ENCODE results near the gene DDX25.

Gene DDX25

GRCh38 chr11:125957618-125958332, 53.5 kb downstream of the DDX25 start:
- TF ChIP-seq, protein P1, sequence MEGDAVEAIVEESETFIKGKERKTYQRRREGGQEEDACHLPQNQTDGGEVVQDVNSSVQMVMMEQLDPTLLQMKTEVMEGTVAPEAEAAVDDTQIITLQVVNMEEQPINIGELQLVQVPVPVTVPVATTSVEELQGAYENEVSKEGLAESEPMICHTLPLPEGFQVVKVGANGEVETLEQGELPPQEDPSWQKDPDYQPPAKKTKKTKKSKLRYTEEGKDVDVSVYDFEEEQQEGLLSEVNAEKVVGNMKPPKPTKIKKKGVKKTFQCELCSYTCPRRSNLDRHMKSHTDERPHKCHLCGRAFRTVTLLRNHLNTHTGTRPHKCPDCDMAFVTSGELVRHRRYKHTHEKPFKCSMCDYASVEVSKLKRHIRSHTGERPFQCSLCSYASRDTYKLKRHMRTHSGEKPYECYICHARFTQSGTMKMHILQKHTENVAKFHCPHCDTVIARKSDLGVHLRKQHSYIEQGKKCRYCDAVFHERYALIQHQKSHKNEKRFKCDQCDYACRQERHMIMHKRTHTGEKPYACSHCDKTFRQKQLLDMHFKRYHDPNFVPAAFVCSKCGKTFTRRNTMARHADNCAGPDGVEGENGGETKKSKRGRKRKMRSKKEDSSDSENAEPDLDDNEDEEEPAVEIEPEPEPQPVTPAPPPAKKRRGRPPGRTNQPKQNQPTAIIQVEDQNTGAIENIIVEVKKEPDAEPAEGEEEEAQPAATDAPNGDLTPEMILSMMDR (IDR thresholded peaks at IDR 0.05) = no peak

DNA sequence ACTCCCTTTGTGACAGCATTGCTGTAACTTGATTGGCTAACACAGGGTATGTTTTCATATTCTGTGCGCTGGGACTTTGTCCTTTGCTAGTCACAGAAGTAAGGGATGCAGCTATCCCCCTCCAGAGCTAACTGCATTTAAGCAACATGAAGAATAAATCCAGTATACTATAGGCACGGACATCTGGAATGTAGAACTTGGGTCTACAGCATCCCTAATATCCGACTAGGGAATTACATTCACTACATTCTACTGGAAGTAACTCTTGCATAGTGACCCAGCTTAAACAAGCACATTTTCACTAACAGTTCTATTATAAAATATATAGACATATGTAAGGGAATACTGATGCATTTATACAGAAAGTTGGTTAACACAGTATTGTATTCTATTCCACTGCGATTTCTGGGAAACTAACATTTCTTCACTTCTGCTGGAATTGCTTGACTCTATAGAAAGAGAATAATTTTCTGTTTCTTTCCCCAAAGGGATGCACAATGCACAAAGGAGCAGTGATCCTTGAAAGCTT, 54.6 kb downstream of the DDX25 start:
- TF ChIP-seq, protein P1 (IDR thresholded peaks at IDR 0.05) = no peak

DNA sequence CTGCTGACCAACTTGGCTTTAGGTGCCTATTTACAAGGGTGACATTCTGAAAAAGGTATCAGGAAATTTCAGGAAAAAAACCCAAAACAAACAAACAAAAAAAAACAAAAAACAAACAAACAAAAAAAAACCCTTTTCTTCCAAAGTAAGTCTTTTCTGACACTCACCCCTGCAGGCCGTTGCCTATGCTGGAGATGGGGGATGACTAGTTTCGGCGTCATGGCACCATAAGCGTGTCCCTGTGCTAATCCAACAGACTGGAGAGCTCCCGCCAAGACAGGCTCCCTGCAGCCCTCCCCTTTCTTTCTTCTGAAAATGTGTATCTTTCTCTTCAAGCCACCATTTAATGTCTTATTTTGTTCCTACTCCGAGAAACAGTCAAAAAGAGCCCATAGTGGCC, 55.2 kb downstream of the DDX25 start:
- TF ChIP-seq, protein P1 (IDR thresholded peaks at IDR 0.05) = no peak

DNA sequence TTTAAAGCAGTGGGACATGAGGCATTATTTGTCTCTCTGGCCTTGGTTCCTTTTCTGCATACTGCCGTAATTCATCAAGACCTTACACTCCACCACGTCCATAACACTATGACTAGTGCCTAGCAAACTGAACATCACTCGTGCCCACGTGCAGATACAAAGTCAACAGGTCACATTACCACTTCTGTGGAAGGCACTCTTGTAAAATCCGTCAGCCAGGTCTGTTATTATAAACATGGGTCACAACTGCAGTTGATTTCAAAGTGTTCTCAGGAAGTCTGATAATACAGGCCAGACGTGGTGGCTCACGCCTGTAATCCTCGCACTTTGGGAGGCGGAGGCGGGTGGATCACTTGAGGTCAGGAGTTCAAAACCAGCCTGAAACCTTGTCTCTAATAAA, 55.6 kb downstream of the DDX25 start:
- TF ChIP-seq, protein P1 (IDR thresholded peaks at IDR 0.05) = no peak

DNA sequence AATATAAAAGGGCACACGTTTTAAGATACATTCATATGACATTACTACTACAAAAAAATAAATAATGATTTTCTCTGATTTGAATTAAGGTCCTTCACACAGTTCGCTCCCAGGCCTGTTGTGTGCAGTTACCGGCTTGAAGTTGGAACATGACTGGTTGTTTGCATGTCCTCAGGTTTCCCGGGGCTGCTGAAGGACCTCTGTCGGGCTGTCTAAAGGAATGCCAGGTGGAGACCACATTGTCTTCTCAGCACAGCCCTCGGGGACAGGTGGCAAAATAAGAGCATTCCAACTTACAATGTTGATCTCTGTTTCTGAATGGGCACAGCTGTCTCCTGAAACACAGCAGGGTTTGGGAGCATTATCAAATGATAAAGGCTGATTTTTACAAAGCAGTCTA, 56.5 kb downstream of the DDX25 start:
- TF ChIP-seq, protein P1 (IDR thresholded peaks at IDR 0.05) = no peak

DNA sequence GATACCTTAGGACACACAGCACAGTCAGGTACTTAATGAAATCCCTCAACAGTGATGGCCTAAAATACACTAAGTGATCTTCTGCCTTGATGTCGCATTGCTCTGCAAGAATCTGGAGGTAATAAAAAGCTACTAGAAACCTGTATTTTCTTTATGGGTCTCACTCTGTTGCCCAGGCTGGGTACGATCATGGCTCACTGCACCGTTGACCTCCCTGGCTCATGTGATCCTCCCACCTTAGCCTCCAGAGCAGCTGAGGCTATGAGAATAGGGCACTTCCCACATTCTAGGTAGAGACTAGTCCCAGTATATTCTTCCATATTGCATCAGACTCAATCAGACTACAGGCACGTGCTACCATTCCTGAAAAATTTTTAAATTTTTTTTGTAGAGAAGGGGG, 63.2 kb downstream of the DDX25 start:
- TF ChIP-seq, protein P1 (IDR thresholded peaks at IDR 0.05) = no peak

DNA sequence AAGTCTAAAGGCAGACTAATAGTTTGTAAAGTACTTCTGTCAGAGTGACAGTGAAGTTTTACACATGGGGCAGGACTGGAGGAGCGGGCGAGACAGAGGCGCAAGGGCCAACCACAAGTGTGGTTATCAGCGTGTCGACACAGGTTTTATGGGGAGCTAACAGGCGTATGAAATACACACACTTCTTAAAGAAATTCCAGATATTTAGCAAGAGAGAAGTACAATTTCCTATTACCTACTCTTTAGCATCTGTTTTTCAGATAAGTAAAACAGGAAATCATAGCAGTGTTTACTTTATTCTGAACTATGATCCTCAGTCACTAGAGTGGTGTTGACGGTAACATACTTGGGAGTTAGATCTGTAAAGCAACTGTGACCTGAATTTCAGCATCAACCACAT, 64.0 kb downstream of the DDX25 start:
- TF ChIP-seq, protein P1 (IDR thresholded peaks at IDR 0.05) = no peak

All from LNCAP (cell line).